C4-2B (cell line): Measurements from ENCODE around the gene DPY19L2.
"Not testable (repeated sequence)": the region's sequence is repeated elsewhere in the genome, so short reads cannot be mapped to it uniquely, and the experiment has no call there.

Experiments used
- H3K27ac ChIP-seq: fragments of 450-650 bp; 2 replicates; pipeline ENCODE4 v1.5.1; 2017
- TF ChIP-seq, protein P1 (sequence below): fragments of 450-650 bp; conservative IDR thresholded peaks from 2 replicates; pipeline ENCODE4 v1.5.1; 2017; ENCODE audit warnings: mild to moderate bottlenecking

DPY19L2 gene

DNA sequence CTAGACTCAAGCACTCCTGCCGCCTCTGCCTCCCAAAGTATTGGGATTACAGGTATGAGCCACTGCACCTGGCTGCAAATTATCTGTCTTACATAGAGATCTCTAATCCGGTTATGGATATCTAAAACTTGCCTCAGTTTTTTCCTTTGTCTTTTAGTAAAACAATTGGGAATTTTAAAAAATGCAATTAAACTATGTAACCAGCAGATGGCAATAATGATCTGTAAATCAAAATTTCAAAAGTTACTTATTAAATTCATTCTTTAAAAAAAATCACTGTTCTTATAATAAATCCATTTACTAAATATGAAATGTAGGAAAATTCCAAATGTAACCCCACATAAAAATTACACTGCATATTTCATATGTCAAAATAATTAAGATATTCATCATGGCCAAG lies 4.3 kb upstream of the DPY19L2 start:
- TF ChIP-seq, protein P1, sequence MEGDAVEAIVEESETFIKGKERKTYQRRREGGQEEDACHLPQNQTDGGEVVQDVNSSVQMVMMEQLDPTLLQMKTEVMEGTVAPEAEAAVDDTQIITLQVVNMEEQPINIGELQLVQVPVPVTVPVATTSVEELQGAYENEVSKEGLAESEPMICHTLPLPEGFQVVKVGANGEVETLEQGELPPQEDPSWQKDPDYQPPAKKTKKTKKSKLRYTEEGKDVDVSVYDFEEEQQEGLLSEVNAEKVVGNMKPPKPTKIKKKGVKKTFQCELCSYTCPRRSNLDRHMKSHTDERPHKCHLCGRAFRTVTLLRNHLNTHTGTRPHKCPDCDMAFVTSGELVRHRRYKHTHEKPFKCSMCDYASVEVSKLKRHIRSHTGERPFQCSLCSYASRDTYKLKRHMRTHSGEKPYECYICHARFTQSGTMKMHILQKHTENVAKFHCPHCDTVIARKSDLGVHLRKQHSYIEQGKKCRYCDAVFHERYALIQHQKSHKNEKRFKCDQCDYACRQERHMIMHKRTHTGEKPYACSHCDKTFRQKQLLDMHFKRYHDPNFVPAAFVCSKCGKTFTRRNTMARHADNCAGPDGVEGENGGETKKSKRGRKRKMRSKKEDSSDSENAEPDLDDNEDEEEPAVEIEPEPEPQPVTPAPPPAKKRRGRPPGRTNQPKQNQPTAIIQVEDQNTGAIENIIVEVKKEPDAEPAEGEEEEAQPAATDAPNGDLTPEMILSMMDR: peak; percentile 40
- not testable (repeated sequence) for H3K27ac ChIP-seq

DNA sequence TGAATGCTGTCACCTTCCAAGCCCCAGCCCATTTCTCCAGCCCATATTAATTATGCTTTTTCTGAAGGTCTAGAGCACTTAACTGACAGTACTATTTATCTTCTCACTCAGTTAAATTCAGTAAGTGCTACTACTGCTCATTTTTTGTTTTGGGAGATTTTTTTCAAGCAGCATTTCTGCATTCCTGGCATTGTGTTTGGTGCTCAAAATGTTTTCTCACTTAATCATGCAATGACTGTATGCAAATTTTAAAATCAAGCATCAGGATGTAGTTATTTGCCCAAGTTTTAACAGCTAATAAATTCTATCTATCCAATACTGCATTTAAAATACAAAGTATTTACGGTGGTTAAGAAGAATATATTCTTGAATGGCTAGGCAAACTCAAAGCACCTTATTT lies 1.6 kb upstream of the DPY19L2 start:
- H3K27ac ChIP-seq: not testable (repeated sequence)

DNA sequence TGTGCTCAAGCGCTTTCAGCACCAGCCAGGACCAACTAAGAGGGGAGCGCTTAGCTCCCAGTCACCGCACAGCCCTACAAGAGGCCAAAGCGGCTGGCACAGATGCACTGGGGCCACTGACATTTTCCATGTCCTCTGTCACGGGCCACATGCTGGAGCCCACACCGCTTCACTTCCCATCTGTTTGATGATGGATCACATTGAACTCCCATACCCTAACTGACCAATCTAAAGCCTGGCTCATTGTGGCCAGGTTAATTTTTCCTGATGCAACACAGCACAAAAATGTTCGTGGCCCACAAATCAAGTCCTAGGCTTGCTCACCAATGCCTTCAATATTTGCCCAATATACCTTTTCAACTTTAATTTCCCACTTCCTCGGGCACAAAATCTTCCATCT lies 1.1 kb upstream of the DPY19L2 start:
- H3K27ac ChIP-seq: not testable (repeated sequence)

DNA sequence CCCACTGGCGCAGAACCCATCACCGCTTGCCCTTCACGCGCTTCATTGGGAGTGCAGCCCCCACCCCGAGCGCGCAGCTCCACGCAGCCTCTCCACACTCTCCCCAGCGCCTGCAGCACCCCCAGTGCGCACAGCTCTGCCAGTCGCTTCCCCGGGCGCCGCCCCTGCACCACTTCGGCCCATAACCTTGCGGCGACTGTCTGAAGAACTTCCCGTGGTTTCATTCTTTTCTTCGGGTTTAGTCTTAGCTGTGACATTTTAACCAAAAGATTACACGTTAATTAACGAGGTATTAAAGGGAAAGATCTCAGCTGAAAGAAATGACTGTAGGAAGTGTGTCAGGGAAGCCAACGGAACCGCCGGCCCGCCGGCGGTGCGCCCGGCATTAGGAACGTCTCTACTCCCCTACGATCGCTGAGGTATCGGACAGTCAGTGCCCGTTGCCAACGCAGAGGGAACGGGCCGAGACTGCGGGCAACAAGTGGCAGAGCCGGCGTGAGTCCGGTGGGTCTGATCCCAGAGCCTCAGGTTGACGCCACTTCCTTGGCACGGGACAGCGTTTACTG lies 590 bp upstream of the DPY19L2 start:
- H3K27ac ChIP-seq: not testable (repeated sequence)

DNA sequence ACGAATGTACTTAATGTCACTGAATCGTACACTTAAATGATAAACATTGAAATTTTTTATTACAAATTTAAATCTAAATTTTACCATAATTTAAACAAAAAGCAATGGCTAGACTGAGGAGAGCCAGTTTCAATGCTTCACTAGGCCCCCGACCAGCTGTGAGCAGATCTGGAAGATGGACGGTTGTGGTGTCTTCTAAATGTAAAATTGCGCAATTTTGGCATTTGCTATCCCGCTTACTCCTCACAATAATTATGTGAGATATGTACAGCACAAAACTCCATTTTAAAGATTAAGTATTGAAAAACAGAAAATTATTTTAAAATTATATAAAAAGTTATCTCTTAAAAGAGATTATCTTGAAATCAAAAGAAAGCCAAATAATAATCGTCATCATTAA lies 5.3 kb downstream of the DPY19L2 start:
- not testable (repeated sequence) for H3K27ac ChIP-seq

DNA sequence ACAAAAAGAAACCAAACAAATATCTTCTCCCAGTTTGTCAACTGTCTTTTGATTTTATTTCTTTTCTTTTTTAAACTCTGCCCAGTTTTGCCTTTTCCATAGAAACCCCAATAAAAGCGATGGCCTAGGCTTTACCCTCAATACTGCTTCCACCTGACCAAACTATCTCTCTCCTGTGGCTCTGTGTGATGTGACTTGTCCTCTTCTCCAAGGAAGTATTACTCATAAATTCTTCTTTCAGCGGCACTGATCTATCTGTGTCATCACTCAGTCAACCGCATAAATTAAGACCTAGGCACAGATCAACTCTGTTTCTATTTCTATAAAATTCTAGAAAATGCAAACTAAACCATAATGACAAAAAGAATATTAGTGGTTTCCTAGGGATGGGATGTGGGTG lies 9.8 kb downstream of the DPY19L2 start:
- not testable (repeated sequence) for H3K27ac ChIP-seq

DNA sequence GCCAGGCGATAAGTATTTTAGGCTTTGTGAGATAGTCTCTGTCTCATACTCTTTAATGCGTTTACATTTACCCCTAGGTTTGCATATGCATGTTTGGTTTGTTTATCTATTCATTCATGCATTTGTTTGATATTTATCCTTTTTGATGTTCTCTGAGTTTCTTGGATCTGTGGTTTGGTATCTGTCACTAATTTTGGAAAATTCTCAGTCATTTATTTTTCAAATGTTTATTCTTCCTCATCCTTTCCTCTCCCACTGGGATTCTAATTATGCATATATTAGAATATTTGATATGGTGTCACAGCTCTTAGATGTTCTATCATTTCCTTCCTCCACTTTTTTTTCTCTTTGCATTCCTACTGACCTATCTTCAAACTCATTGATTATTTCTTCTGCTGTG lies 11.9 kb downstream of the DPY19L2 start:
- not testable (repeated sequence) for H3K27ac ChIP-seq

DNA sequence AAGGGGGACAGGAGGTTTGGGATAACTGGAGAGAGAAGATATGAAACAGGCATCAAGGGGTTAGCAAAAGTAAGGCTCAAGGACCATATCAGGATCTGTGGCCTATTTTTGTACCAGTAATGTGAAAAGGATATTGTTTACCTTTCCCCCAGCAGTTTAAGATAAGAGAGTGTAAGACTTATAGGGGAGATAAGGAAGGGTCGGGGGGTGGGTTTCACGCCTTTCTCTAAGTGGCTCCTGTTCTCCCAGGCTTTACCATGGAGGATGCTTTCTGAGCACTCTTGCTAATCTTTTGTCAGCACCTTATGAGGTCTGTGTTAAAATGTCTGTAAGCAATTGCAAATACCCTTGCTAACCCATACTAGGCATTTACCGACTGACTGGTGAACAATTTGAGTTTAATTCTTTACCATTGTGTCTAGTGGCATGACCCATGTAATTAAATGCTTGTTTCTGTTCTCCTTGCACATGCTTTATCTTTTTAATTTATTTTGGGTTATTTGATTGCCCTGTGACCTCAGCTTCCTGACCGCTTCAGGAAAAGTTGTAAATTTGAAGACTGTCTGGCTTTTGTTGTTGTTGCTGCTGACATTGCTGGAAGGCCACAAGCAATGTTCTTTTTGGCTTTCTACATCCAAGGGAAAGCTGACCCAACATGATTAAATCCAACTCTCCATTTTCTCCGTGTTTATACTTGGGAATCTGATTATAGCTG lies 12.6 kb downstream of the DPY19L2 start:
- H3K27ac ChIP-seq: not testable (repeated sequence)

DNA sequence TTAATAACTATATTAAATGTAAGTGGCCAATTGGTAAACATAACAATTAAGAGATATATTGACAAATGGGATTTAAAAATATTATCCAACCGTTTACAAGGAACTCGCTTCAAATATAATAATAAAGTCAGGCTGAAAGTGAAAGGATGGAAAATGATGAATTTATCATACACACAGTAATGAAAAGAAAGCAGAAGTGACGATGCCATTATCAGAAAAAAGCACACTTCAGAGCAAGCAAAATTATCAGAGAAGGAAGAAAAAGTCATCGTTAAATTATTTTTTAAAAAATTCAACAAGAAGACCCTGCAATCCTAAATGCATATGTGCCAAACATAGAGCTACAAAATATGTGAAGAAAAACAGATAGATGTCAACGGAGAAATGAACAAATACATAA lies 13.8 kb downstream of the DPY19L2 start:
- H3K27ac ChIP-seq: not testable (repeated sequence)

DNA sequence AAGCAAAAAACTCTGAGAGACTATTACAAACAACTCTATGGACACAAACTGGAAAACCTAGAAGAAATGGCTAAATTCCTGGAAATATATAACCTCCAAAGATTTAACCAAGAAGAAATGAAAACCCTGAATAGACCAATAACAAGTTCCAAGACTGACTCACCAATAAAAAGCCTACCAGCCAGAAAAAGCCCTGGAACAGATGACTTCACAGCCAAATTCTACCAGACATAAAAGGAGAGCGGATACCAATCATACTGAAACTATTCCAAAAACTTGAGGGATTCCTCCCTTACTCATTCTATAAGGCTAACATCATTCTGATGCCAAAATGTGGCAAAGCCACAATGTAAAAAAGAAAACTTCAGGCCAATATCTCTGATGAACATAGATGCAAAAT lies 18.8 kb downstream of the DPY19L2 start:
- H3K27ac ChIP-seq: not testable (repeated sequence)

DNA sequence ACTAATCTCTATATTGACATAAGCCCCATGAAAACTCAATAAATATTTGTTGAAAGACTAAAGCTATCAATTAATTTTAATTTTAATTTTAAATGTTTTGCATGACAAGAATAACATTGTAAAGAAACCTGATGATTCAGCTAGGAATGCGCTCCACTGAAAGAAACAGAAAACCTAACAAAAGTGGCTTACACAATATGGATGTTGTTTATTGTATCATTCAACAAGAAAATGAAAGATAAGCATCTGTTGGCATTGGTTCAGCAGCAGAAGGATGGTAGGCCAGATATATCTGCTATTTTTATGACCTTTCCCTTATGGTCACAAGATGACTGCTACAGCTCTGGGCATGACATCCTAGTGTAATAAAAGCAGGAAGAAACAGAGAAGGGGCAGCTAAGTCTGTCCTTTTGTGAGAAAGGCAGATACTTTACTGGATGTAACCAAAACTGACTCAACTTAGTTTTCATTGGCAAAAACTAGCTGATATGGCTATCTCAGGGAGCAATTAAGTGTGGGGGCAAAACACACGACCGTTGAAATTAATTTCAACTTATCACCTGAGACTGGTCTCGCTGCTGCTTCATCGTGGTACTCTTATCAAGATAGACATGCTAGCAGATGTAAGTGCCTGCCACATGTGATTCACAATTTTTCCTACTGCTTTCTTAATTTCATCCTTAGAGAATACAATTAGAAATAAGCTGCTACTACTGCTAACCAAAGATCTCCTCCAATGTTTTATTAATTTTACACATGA lies 24.7 kb downstream of the DPY19L2 start:
- H3K27ac ChIP-seq: not testable (repeated sequence)

DNA sequence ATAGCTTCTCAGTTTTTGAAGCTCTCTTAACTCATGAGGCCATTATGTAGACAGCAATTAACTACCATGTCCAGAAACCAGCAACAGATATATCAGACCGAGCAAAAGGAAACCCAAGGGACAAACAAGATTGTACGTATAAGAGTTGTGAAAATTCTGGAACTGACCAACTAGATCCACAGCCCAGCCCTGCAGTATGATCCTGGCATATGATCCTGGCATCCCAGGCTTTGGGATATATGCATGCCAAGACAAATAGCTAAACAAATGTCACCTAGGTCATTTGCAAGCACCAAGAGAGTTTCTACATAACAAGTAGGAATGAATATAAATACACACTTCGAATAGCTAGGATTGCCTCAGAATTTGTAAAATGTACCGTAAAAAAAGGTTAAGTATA lies 44.0 kb downstream of the DPY19L2 start:
- not testable (repeated sequence) for H3K27ac ChIP-seq

DNA sequence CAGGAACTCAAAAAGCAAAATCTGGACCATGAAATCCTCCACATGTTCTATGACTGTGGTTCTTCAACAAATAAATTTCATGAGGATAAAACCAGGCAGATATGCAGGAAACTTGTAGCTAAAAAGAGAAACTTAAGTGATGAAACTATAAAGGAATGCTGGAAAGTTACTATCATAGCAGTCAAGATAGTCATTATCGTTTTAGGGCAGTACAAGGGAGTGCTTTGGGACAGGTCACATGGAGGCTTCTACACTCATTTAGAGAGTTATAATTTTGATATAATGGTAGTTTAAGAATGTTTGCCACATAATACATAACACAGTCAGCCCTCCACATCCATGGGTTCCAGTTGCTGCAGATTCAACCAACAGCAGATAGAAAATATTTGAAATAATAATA lies 52.7 kb downstream of the DPY19L2 start:
- not testable (repeated sequence) for H3K27ac ChIP-seq

DNA sequence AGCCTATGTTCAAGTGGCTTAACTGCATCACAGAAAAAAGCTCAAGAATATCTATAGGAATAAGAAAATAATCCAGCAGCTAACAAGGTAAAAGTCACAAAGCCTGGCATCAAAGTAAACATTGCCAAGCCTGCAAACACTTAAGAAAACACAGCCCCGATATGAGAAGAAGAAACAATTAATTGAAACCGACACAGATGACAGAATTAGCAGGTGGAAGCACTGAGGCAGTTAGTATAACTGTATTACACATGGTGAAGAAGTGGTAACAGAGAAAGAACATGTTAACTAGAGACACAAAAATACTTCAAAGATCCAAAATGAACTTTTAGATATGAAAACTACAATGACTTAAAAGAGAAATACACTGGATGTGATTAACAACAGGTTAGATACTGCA lies 57.0 kb downstream of the DPY19L2 start:
- not testable (repeated sequence) for H3K27ac ChIP-seq

DNA sequence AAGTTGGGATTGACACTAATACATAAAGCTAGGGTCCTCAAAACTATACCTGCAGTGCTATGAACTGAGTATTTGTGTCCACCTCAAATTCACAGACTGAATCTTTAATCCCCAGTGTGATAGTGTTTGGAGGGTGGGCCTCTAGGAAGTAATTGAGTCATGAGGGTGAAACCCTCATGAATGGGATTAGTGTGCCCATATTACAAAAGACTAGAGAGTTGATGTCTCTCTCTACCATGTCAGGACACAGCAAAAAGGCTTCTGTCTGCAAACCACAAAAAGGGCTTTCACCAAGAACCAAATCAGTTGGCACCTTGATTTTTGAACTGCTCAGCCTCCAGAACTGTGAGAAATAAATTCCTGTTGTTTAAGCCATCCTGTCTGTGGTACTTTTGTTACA lies 59.0 kb downstream of the DPY19L2 start:
- not testable (repeated sequence) for H3K27ac ChIP-seq

DNA sequence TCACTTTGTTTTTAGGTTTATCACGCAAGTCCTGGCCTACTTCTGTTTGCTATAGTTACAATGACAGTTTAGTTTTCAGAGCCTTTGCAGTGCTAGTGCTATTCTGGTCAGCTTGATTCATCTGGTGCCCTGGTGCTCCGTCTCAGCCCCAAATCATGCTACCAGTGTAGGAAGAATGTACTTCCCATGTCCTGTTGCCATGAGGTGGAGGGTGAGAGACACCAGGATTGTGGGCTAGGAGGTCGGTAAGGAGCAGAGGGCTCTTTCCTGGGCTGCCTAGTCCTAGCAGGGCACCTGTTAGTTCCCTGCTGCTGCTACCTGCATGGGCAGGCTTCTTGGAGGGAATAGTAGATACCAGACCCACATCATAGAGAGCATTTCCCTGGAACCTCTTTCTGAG lies 63.3 kb downstream of the DPY19L2 start:
- H3K27ac ChIP-seq: not testable (repeated sequence)

DNA sequence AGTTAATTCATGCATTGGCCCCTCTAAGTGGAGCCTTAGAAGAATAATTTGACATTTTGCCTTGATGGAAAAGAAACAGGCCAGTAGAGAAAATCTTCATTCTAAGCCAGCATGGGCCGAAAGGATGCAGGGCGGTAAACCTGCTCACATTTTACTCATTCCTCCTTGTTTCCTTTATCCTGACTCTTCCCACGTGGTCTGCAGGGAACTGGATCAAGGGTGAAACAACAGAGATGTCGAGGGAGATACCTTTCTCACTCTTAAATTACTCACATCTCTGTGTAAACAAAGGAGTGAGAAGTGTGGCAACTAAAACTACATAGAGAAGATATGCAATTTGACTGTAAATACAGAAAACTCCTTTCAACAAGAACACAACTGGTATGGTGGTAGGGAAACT lies 73.5 kb downstream of the DPY19L2 start:
- not testable (repeated sequence) for H3K27ac ChIP-seq

DNA sequence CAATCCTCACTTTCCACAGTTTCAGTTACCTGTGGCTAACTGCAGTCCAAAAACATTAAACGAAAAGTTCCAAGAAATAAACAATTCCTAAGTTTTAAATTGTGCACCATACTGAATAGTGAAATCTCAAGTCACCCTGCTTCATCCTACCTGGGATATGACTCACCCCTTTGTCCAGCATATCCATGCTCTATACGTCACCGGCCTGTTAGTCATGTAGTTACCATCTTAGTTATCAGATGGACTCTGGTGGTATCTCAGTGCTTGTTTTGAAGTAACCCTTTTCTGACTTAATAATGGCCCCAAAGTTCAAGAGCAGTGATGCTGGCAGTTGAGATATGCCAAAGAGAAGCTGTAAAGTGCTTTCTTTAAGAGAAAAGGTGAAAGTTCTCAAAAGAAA lies 83.9 kb downstream of the DPY19L2 start:
- H3K27ac ChIP-seq: not testable (repeated sequence)

DNA sequence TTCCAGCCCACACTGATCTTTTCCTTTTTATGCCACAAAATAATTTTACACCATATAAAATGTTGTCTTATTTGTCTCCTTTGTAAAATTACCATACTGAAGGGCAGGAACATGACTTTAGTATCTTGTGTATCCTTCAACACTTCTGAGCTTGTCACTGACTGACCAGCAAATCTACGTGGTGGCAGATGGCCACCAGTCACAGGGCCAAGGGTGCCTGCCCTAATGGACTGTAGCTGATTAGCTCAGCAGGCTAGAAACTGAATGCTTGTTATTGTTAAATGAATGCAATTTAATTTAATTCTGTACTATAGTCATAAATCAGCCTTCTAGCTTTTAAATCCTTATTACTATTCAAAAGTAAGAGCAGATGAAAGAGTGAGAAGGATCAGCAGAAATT lies 85.0 kb downstream of the DPY19L2 start:
- H3K27ac ChIP-seq: not testable (repeated sequence)

DNA sequence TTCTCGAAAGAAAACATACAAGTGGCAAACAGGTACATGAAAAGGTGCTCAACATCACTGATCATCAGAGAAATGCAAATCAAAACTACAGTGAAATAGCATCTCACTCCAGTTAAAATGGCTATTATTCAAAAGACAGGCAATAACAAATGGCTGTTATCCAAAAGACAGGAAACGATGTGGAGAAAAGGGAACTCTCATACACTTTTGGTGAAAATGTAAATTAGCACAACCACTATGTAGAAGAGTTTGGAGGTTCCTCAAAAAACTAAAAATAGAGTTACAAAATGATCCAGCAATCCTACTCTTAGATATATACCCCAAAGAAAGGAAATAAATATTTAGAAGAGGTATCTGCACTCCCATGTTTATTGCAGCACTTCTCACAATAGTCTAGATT lies 90.7 kb downstream of the DPY19L2 start:
- H3K27ac ChIP-seq: not testable (repeated sequence)

DNA sequence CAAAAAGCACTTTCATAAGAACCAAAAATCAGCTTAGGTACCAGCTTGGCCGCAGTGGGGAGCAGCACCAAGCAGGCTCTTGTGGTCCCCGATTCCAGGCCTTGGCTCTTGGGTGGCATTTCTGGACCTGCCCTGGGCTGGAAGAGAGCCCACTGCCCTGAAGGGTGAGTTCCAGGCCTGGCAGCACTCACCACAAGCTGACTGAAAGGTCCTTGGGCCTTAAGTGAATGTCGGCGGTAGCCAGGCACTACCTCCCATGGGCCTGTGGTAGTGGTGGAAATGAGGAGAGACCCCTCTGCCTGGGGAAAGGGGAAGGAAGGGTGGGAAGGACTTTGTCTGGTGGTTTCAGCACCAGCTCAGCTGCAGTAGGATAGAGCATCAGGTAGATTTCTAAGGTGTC lies 96.3 kb downstream of the DPY19L2 start:
- H3K27ac ChIP-seq: not testable (repeated sequence)

DNA sequence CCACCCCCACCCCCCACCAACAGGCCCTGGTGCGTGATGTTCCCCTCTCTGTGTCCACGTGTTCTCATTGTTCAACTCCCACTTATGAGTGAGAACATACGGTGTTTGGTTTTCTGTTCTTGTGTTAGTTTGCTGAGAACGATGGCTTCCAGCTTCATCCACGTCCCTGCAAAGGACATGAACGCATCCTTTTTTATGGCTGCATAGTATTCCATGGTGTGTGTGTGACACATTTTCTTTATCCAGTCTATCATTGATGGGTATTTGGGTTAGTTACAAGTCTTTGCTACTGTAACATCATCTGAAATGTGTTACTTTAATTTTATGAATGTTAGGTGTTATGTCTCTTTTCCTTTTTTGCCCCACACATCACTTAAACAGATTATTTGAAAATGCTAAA lies 109.8 kb downstream of the DPY19L2 start:
- not testable (repeated sequence) for H3K27ac ChIP-seq
